SU-DHL-6 (cell line): ENCODE measurements around the gene ITIH4.

Source experiments
- H2AFZ ChIP-seq: fragments of 200-600 bp; sonication (generic); 2 replicates; pipeline ENCODE4 v1.6.1; 2014; ENCODE audit warnings: low read depth, mild to moderate bottlenecking, moderate library complexity, mixed read lengths, antibody characterized with exemption, low read length; ENCODE audit not compliant: severe bottlenecking
- H3F3A ChIP-seq: fragments of 200-600 bp; shearing (Covaris generic); 2 replicates; pipeline ENCODE4 v1.6.0; 2016; ENCODE audit warnings: antibody characterized with exemption, mild to moderate bottlenecking; ENCODE audit not compliant: insufficient read depth
- H3K27ac ChIP-seq: fragments of 200-600 bp; sonication (generic); 2 replicates; pipeline ENCODE4 v1.5.1; 2016; ENCODE audit warnings: low read depth, mild to moderate bottlenecking, low read length, moderate library complexity, mixed read lengths
- H3K27me3 ChIP-seq: fragments of 200-600 bp; sonication (generic), shearing (Covaris generic); 2 replicates; pipeline ENCODE4 v1.6.0; 2014; ENCODE audit warnings: mild to moderate bottlenecking, low read length
- H3K36me3 ChIP-seq: fragments of 200-600 bp; sonication (generic); 2 replicates; pipeline ENCODE4 v1.6.1; 2014; ENCODE audit warnings: mild to moderate bottlenecking, low read length, mixed read lengths
- H3K4me2 ChIP-seq: fragments of 300-600, 200-600 bp; shearing (Covaris generic), sonication (generic); 2 replicates; pipeline ENCODE4 v1.6.0; 2014; ENCODE audit warnings: low read length, low read depth, mild to moderate bottlenecking; ENCODE audit not compliant: poor library complexity, severe bottlenecking
- H3K4me3 ChIP-seq: fragments of 200-600 bp; sonication (generic); 2 replicates; pipeline ENCODE4 v1.5.1; 2014; ENCODE audit warnings: antibody characterized with exemption, low read length, mild to moderate bottlenecking, mixed read lengths; ENCODE audit not compliant: insufficient read depth, poor library complexity, severe bottlenecking
- H3K79me2 ChIP-seq: fragments of 200-600 bp; sonication (generic); 2 replicates; pipeline ENCODE4 v1.6.1; 2014; ENCODE audit warnings: mild to moderate bottlenecking, low read length, moderate library complexity; ENCODE audit not compliant: insufficient read depth
- H3K9ac ChIP-seq: fragments of 200-600 bp; sonication (generic); 2 replicates; pipeline ENCODE4 v1.7.0; 2014; ENCODE audit warnings: mild to moderate bottlenecking, low read length
- H3K9me2 ChIP-seq: fragments of 200-600 bp; sonication (generic); replicated peaks from 2 replicates; pipeline ENCODE4 v1.6.1; 2014; ENCODE audit warnings: low read length; ENCODE audit not compliant: insufficient read depth
- H3K9me3 ChIP-seq: fragments of 200-600 bp; sonication (generic); 2 replicates; pipeline ENCODE4 v1.6.1; 2014; ENCODE audit warnings: low read length, mixed read lengths; ENCODE audit not compliant: insufficient read depth
- H4K20me1 ChIP-seq: fragments of 200-600 bp; sonication (generic); 2 replicates; pipeline ENCODE4 v1.6.1; 2014; ENCODE audit warnings: low read depth, mild to moderate bottlenecking, antibody characterized with exemption, low read length, moderate library complexity, mixed read lengths
- CTCF ChIP-seq: fragments of 200-600 bp; sonication (generic); IDR thresholded peaks from one replicate; pipeline ENCODE4 v1.5.1; 2017; ENCODE audit warnings: antibody characterized with exemption, mild to moderate bottlenecking, low read length, moderate library complexity; ENCODE audit not compliant: insufficient read depth, poor library complexity, severe bottlenecking
- EZH2phosphoT487 ChIP-seq: fragments of 200-600 bp; sonication (generic), shearing (Covaris generic); conservative IDR thresholded peaks from 2 replicates; pipeline ENCODE4 v1.6.1; 2018; ENCODE audit warnings: mild to moderate bottlenecking, antibody characterized with exemption, low read length, moderate library complexity, mixed read lengths

ITIH4 gene

GRCh38 chr3:52857864-52858263 lies 27.4 kb upstream of the ITIH4 start:
- Histone ChIP-seq H3F3A (no peaks in the 10 kb centered on the region), H3K79me2 (no peaks in the 10 kb centered on the region)

DNA sequence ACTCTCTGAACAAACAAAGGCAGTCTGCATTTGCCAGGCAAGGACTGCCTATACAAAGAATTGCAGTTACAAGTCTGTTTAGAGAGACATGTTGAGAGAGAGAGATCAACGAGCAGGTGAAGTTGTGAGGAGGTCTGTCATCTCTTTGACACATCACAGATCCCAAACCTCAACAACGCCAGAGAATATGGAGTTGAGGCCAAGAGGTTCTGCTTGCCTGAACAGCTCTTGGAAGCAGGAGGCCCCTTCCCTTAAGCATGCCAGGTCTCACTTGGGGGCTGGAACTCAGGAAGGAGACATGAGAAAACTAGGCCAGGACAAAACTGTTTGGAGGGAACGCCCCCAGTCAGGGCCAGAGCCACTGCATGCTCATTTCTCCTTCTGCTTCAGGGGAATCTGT lies 26.7 kb upstream of the ITIH4 start:
- Histone ChIP-seq H2AFZ (no peak overlapping the region), H3K9me3 (no peaks in the 10 kb centered on the region), H3K4me2 (no peak overlapping the region), H3K27ac (no peak overlapping the region), H3K27me3 (no peaks in the 10 kb centered on the region), H4K20me1 (no peaks in the 10 kb centered on the region), H3K36me3 (no peaks in the 10 kb centered on the region), H3K9me2 (no peaks in the 10 kb centered on the region), H3F3A (no peaks in the 10 kb centered on the region), H3K79me2 (no peaks in the 10 kb centered on the region), H3K9ac (no peak overlapping the region), H3K4me3 (no peak overlapping the region)
- no peak for TF ChIP-seq CTCF
- no peak for TF ChIP-seq EZH2phosphoT487

More at GRCh38 chr3:52857864-52858263, 27.4 kb upstream of the ITIH4 start:
- Histone ChIP-seq H3K27ac (no peak overlapping the region), H3K4me3 (no peak overlapping the region), H3K27me3 (no peaks in the 10 kb centered on the region), H4K20me1 (no peaks in the 10 kb centered on the region), H3K4me2 (no peak overlapping the region), H3K36me3 (no peaks in the 10 kb centered on the region), H3K9me2 (no peaks in the 10 kb centered on the region), H2AFZ (no peak overlapping the region), H3K9ac (no peak overlapping the region), H3K9me3 (no peaks in the 10 kb centered on the region)
- TF ChIP-seq EZH2phosphoT487 (no peak), CTCF (no peak)

GRCh38 chr3:52856666-52857065 lies 26.2 kb upstream of the ITIH4 start:
- H3K4me3 ChIP-seq, result no peak overlapping the region
- H3K4me2 ChIP-seq, result no peak overlapping the region
- no peaks in the 10 kb centered on the region for H3K36me3 ChIP-seq
- H4K20me1 ChIP-seq, result no peaks in the 10 kb centered on the region
- H3F3A ChIP-seq, result no peaks in the 10 kb centered on the region
- no peaks in the 10 kb centered on the region for H3K9me2 ChIP-seq
- no peaks in the 10 kb centered on the region for H3K79me2 ChIP-seq
- H3K9ac ChIP-seq, result no peak overlapping the region
- H3K9me3 ChIP-seq, result no peaks in the 10 kb centered on the region
- no peak overlapping the region for H2AFZ ChIP-seq
- no peak overlapping the region for H3K27ac ChIP-seq
- TF ChIP-seq CTCF (no peak), EZH2phosphoT487 (no peak)
- no peaks in the 10 kb centered on the region for H3K27me3 ChIP-seq

- H3K9me2 ChIP-seq, result no peaks in the 10 kb centered on the region
- no peak overlapping the region for H2AFZ ChIP-seq
- no peaks in the 10 kb centered on the region for H3K79me2 ChIP-seq
- no peak overlapping the region for H3K27ac ChIP-seq
- no peaks in the 10 kb centered on the region for H4K20me1 ChIP-seq
- no peak overlapping the region for H3K4me3 ChIP-seq
- TF ChIP-seq CTCF (no peak), EZH2phosphoT487 (no peak)
- no peaks in the 10 kb centered on the region for H3K27me3 ChIP-seq
- H3F3A ChIP-seq, result no peaks in the 10 kb centered on the region
- H3K4me2 ChIP-seq, result no peak overlapping the region
- no peak overlapping the region for H3K9ac ChIP-seq
- H3K9me3 ChIP-seq, result no peaks in the 10 kb centered on the region
- H3K36me3 ChIP-seq, result no peaks in the 10 kb centered on the region
Observed at GRCh38 chr3:52854013-52854412, 23.5 kb upstream of the ITIH4 start.
